Vagina (tissue), 2 donors: ENCODE measurements around the gene MSLN. TPM values are rescaled to one million over a fixed set of nuclear protein-coding genes. Genes with fewer than 3 reads are reported as not detected.

Experiments
- DNase-seq, 2 donors: peaks; one replicate each; pipeline ENCODE4 v3.0.0-alpha.2; 2017; ENCODE audit errors: extremely low spot score in 2 of 2
- H3K27ac ChIP-seq: fragments of 200-600 bp; sonication (generic); one replicate; pipeline ENCODE4 v1.5.1; 2019
- H3K27me3 ChIP-seq: fragments of 200-600 bp; sonication (generic); one replicate; pipeline ENCODE4 v1.5.1; 2019
- H3K36me3 ChIP-seq, 2 donors: fragments of 200-600 bp; sonication (generic); one replicate each; pipeline ENCODE4 v1.5.1; 2017 to 2019
- H3K4me1 ChIP-seq: fragments of 200-600 bp; sonication (generic); one replicate; pipeline ENCODE4 v1.5.1; 2019
- H3K4me3 ChIP-seq, 2 donors: fragments of 200-600 bp; sonication (generic); 1 replicate in 1 of 2; 2 replicates in 1 of 2; pipeline ENCODE4 v1.5.1; 2016 to 2019
- H3K9me3 ChIP-seq: fragments of 200-600 bp; sonication (generic); one replicate; pipeline ENCODE4 v1.5.1; 2019
- POLR2A ChIP-seq, 2 donors: fragments of 450-650 bp; IDR thresholded peaks; one replicate each; pipeline ENCODE4 v1.6.1; 2017; ENCODE audit warnings: antibody characterized with exemption in 2 of 2, mild to moderate bottlenecking in 2 of 2, moderate library complexity in 2 of 2
- POLR2AphosphoS5 ChIP-seq, 2 donors: sonication (generic); formaldehyde crosslinking; IDR thresholded peaks; one replicate each; pipeline ENCODE4 v1.9.0; 2017; ENCODE audit warnings: antibody characterized with exemption in 2 of 2, mild to moderate bottlenecking in 2 of 2, low read depth in 1 of 2; ENCODE audit not compliant: insufficient read depth in 1 of 2
- intact Hi-C: fragments of 100-400 bp; cut with DNase I; formaldehyde crosslinking; loops from one replicate; pipeline ENCODE4 v1.15.1; 2023
- total RNA-seq: library from RNA; depleted of rRNA; stranded (reverse); fragments of >200 nt; gene quantifications from one replicate; pipeline ENCODE4 v1.2.3, GENCODE V29; 2016
- TF ChIP-seq, protein P1 (sequence below), 3 experiments: fragments of 450-650 bp in 2 of 3; fragments of 200-600 bp in 1 of 3; sonication (generic) in 1 of 3; IDR thresholded peaks; one replicate each; pipeline ENCODE4 v1.5.1; 2017 to 2019; ENCODE audit warnings: antibody characterized with exemption in 3 of 3, mild to moderate bottlenecking in 2 of 3, moderate library complexity in 2 of 3

MSLN gene
- total RNA-seq, 1 donor from 2014 or later = not detected

DNA sequence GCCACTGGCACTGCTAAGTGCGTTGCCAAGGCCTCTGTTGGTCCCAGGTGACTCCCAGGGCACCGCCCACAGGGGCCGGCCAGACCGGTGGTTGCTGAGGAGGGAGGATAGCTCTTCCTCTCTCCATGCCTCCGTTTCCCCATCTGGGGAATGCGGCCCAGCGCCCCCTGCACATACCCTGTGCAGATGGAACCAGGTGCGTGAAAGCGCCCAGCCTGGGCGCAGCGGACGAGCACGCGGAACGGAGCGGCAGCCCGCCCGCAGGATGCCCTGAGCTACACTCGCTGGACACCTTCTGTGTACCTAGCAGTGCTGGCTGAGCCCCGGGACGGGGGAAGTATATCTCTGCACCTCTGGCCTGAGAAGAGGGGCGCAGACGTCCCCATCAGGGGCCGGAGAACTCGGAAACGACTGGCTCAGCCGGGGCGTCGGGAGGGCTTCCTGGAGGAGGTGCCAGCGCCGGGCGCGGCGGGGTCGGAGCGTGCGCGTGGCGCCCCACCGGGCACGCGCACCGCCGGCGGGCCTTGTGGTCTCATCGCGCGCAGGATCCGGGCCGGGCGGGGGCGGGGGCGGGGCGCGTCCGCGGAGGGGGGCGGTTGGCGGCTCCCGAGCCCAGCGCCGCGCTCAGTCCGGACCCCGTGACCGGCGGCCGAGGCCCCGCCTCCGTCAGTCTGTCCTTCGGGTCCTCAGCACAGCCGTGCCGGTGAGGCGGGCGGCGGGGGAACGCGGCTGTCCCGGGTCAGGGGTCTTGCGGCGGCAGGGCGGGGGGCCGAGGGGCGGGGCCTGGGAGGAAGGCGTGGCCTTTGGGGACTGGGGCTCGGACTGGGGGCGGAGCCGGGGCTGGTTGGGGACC lies 33.9 kb upstream of the MSLN start, which contains the start of the genes CCDC78 and HAGHL:
CCDC78 (minus strand) TSS at position 6 of the 853 bp plus-strand sequence. CDS start 76 bp downstream, outside the sequence.
HAGHL (plus strand) TSS at position 669 of the 853 bp plus-strand sequence. CDS start 404 bp downstream, outside the sequence.
- intact Hi-C loops = no loop called here
- TF ChIP-seq, protein P1, sequence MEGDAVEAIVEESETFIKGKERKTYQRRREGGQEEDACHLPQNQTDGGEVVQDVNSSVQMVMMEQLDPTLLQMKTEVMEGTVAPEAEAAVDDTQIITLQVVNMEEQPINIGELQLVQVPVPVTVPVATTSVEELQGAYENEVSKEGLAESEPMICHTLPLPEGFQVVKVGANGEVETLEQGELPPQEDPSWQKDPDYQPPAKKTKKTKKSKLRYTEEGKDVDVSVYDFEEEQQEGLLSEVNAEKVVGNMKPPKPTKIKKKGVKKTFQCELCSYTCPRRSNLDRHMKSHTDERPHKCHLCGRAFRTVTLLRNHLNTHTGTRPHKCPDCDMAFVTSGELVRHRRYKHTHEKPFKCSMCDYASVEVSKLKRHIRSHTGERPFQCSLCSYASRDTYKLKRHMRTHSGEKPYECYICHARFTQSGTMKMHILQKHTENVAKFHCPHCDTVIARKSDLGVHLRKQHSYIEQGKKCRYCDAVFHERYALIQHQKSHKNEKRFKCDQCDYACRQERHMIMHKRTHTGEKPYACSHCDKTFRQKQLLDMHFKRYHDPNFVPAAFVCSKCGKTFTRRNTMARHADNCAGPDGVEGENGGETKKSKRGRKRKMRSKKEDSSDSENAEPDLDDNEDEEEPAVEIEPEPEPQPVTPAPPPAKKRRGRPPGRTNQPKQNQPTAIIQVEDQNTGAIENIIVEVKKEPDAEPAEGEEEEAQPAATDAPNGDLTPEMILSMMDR (IDR thresholded peaks at IDR 0.05) = no peak
- no peak for TF ChIP-seq POLR2A (IDR thresholded peaks at IDR 0.05)
- TF ChIP-seq POLR2AphosphoS5 (IDR thresholded peaks at IDR 0.05; ENCODE audit: insufficient read depth in 1 of 2, low read depth in 1 of 2) = no peak
- no peaks in the 10 kb centered on the region for H3K27me3 ChIP-seq
- H3K4me1 ChIP-seq = peaks cover 45% of the 10 kb centered on the region
- peak within 1 kb of the TSS; percentile 48 to 54 for H3K4me3 ChIP-seq
- no peaks in the 10 kb centered on the region for H3K9me3 ChIP-seq
- no peaks in the 10 kb centered on the region for H3K36me3 ChIP-seq
- peak within 1 kb of the TSS; percentile 10 for H3K27ac ChIP-seq
- no peak for DNase-seq

DNA sequence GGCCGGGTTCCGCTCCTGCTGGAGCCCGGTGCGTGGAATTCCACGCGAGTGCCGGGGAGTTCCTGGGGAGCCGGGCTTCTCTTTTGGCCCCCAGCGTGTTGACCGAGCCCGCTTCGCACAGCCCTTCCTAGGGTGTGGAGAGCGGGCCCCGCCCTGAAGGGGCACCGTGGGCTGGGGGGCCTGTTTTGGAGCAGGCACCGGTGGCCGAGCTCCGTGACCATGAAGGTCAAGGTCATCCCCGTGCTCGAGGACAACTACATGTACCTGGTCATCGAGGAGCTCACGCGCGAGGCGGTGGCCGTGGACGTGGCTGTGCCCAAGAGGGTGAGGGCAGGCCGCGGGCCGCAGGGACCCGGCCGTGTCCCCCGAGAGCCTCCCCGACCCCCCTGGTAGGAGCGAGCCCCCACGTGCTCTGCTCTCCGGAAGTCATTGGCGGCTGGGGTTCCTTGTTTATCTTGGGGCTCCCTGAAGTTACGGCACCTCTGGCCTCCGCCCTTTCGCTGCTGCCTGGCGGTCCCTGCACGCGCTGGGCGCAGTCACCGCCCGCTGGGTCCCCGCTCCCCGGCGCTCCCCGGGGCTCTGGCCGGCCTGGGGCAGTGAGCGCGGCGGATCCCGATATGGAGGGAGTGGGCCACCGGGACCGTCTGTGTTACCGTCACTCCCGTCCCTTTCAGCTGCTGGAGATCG lies 33.1 kb upstream of the MSLN start:
- H3K9me3 ChIP-seq = no peaks in the 10 kb centered on the region
- no peak for DNase-seq
- H3K27ac ChIP-seq = peak overlapping the region; percentile 10
- TF ChIP-seq POLR2A (IDR thresholded peaks at IDR 0.05) (no peak), POLR2AphosphoS5 (IDR thresholded peaks at IDR 0.05; ENCODE audit: insufficient read depth in 1 of 2, low read depth in 1 of 2) (peak in 1 of 2 donors; percentile 22)
- intact Hi-C loops = no loop called here
- H3K4me1 ChIP-seq = peaks cover 37% of the 10 kb centered on the region
- no peaks in the 10 kb centered on the region for H3K27me3 ChIP-seq
- H3K4me3 ChIP-seq = peak overlapping the region; percentile 48 to 54
- H3K36me3 ChIP-seq = no peaks in the 10 kb centered on the region

DNA sequence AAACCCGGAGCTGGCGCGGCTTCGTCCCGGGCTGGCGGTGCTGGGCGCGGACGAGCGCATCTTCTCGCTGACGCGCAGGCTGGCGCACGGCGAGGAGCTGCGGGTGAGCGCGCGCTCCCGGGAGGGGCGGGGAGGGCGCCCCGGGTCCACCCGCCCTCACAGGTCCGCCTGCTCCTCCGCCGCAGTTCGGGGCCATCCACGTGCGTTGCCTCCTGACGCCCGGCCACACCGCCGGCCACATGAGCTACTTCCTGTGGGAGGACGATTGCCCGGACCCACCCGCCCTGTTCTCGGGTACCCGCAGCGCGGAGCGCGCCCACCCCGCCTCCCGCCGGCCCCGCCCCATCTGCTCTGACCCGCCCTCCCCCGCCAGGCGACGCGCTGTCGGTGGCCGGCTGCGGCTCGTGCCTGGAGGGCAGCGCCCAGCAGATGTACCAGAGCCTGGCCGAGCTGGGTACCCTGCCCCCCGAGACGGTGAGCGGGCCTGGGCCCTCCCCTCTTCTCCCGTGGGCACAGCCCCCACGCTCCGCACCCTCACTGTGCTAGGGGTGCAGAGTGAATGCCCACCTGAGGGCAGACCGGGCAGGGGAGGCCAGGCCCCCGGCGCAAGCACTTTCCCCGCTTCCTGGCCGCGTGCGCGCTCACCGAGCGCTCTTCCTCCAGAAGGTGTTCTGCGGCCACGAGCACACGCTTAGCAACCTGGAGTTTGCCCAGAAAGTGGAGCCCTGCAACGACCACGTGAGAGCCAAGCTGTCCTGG lies 32.2 kb upstream of the MSLN start:
- Histone ChIP-seq H3K4me3 (peak overlapping the region; percentile 48 to 54), H3K27ac (no peak overlapping the region), H3K36me3 (peaks cover 0 to 5% of the 10 kb centered on the region in 2 donors), H3K27me3 (no peaks in the 10 kb centered on the region), H3K9me3 (no peaks in the 10 kb centered on the region), H3K4me1 (peaks cover 31% of the 10 kb centered on the region)
- DNase-seq = no peak
- TF ChIP-seq POLR2A (IDR thresholded peaks at IDR 0.05) (no peak), POLR2AphosphoS5 (IDR thresholded peaks at IDR 0.05; ENCODE audit: insufficient read depth in 1 of 2, low read depth in 1 of 2) (no peak)
- TF ChIP-seq, protein P1 (IDR thresholded peaks at IDR 0.05) = no peak
- intact Hi-C loops = no loop called here

DNA sequence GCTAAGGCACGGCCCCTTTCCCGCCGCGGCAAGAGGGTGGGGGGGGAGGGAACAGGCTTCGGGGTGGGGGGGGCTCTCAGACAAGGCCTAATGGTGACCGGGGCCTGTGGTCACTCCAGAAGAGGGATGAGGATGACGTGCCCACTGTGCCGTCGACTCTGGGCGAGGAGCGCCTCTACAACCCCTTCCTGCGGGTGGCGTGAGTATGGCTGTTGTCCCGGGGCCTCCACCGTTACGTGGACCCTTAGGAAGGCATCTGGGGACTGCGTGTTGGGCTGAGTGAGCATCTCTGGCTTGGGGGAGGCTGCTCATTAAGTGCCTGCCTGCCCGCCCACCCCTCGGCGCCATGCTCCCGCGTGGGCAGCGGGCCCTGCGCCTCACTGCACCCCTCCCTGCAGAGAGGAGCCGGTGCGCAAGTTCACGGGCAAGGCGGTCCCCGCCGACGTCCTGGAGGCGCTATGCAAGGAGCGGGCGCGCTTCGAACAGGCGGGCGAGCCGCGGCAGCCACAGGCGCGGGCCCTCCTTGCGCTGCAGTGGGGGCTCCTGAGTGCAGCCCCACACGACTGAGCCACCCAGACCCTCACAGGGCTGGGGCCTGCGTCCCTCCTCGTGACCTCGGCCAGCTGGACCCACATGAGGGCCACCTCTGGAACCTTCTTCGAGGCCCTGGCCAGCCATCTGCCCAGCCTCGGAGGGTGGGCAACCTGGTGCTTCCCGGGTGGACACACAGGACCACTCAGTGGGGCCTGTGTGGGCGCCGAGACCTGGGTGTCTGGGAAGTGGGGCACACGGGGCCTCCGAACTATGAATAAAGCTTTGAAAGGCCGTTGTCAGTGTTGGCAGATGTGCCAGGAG lies 31.4 kb upstream of the MSLN start:
- TF ChIP-seq, protein P1 (IDR thresholded peaks at IDR 0.05) = no peak
- TF ChIP-seq POLR2AphosphoS5 (IDR thresholded peaks at IDR 0.05; ENCODE audit: insufficient read depth in 1 of 2, low read depth in 1 of 2) (no peak), POLR2A (IDR thresholded peaks at IDR 0.05) (no peak)
- Histone ChIP-seq H3K36me3 (peaks cover 0 to 13% of the 10 kb centered on the region in 2 donors), H3K27ac (no peak overlapping the region), H3K9me3 (no peaks in the 10 kb centered on the region), H3K4me1 (peaks cover 31% of the 10 kb centered on the region), H3K27me3 (no peaks in the 10 kb centered on the region), H3K4me3 (peak overlapping the region in 1 of 2 donors; percentile 54)
- intact Hi-C loops = no loop called here
- no peak for DNase-seq
